PC-9 (cell line): ENCODE data around the gene SOX5.

Experiments used
- EZH2 ChIP-seq: fragments of 200-600 bp; sonication (generic); IDR thresholded peaks from 2 replicates; pipeline ENCODE4 v1.8.0; 2017; ENCODE audit warnings: antibody characterized with exemption, low read depth
- TF ChIP-seq, protein P1 (sequence below): fragments of 200-600 bp; sonication (generic); conservative IDR thresholded peaks from 2 replicates; pipeline ENCODE4 v1.6.1; 2017; ENCODE audit warnings: mixed run types, antibody characterized with exemption, mild to moderate bottlenecking, moderate library complexity

DNA sequence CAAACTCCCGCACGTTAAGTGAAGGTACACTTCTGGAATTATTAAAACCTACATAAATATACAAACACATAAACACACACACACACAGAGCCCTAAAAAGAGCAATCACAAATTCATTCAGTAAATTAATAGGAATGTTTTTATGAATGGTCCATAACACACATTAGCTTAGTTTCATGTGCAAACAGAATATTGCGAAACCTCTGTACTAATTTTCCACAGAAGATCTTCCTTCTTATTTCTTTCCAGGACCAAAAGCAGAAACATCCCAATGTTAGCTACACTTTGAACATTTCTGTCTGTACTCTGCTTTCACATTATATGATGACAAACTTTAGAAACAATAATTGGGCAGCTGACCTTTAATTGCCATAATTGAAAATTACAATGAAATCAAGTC, 101.6 kb downstream of the SOX5 start:
- TF ChIP-seq, protein P1, sequence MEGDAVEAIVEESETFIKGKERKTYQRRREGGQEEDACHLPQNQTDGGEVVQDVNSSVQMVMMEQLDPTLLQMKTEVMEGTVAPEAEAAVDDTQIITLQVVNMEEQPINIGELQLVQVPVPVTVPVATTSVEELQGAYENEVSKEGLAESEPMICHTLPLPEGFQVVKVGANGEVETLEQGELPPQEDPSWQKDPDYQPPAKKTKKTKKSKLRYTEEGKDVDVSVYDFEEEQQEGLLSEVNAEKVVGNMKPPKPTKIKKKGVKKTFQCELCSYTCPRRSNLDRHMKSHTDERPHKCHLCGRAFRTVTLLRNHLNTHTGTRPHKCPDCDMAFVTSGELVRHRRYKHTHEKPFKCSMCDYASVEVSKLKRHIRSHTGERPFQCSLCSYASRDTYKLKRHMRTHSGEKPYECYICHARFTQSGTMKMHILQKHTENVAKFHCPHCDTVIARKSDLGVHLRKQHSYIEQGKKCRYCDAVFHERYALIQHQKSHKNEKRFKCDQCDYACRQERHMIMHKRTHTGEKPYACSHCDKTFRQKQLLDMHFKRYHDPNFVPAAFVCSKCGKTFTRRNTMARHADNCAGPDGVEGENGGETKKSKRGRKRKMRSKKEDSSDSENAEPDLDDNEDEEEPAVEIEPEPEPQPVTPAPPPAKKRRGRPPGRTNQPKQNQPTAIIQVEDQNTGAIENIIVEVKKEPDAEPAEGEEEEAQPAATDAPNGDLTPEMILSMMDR, result no peak
- TF ChIP-seq EZH2, result no peak
